GM04504 (cell line): ENCODE results near the gene MTMR4.
"Not testable (repeated sequence)": the region's sequence is repeated elsewhere in the genome, so short reads cannot be mapped to it uniquely, and the experiment has no call there.

Source experiments
- DNase-seq: peaks from one replicate; pipeline ENCODE4 v3.0.0-alpha.2; 2012; ENCODE audit warnings: low read depth

The MTMR4 gene

DNA sequence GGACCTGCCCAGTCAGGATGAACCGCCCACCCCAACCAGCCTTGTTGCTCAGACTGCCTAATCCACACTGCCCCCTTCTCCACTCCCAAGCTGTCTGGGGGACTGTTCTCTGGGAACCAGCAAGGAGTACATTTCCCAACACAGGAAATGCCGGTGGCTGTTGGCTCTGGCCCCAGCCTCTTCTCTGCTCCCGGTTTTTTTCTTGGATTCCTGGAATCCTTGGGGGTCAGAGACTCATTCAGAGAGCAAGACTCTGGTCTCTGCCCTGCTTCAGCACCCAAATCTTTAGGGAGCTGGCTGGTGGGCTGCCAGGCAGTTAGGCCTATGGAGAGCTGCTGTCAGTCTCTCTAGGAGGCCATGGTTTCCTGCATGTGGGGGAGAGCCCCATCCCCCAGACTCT is 10.8 kb upstream of the MTMR4 start:
- DNase-seq: peak; percentile 69

DNA sequence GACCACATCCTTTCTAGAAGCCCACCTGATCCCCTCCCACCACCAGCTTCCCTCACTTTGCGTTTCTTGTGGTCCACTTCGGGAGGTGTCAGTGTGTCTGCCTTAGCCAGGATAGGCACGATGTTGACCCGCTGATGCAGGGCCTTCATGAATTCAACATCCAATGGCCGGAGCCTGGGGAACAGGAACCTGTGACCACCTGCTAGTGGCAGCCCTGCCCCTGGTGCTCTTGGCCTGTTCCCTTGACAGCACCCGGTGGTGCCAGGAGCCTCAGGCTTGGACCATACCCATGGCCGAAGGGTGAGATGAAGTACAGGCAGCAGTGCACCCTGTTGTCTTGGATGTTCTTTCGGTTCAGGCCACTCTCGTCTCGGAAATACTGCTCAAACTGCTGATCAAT is 7.2 kb upstream of the MTMR4 start:
- DNase-seq: no peak

DNA sequence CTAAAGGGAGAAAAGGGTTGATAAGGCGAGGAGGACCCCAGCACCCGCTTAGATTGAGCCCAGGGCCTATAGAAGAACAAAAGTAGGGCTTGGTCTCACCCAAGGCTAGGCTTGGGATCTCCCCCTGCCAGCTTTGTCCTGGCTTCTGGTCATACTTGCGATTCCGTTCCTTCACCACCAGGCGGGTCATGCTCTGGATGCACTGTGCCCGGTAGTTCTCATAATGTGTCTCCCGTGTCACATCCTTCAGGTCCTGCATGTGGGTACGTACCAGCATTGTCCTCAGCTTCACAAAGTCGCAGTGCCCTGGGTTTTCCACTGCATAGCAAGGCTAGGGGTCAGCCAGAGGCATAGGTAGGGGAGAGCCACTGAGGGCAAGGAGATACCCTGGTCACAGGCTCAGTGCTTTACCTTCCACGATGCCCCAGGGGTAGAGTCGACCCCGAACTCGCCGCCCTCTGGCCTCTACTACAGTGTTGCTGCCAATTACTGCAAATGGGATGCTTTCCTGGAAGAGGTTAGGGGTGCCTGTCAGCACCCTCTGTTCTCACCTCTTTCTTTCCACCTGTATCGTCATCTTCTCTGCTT is 6.5 kb upstream of the MTMR4 start:
- DNase-seq: no peak

DNA sequence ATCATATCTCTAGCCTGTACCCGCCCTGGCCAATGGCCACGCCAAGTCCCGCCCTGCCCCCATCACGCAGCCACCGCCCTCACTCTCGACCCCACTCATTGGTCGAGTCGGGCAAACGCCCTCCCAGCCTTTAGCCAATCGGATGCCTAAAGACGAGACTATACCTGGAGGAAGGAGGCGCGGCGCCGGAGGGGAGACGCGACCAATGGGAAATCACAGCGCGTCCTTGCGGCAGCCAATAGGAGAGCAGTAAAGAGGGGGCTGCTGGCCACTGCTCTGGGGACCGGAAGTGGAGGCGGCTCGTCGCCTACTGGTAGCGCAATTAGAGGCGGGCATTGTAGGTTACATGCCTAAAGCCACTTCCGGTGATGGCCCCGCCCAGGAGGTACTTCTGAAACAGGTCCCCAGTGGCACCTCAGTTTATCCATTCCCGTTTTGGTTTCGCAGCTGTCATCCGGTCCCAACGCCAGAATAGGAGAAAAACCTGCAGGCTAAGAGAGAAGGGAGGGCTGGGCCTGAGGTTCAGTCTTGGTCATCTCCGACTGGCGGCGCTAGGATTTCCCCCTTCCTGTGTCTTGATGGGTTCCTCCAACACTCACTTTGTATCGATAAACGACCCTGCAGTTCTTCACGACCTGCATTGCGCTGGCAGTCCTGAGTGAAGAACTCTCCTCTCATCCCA is 3.6 kb upstream of the MTMR4 start:
- DNase-seq: peak; percentile 99

DNA sequence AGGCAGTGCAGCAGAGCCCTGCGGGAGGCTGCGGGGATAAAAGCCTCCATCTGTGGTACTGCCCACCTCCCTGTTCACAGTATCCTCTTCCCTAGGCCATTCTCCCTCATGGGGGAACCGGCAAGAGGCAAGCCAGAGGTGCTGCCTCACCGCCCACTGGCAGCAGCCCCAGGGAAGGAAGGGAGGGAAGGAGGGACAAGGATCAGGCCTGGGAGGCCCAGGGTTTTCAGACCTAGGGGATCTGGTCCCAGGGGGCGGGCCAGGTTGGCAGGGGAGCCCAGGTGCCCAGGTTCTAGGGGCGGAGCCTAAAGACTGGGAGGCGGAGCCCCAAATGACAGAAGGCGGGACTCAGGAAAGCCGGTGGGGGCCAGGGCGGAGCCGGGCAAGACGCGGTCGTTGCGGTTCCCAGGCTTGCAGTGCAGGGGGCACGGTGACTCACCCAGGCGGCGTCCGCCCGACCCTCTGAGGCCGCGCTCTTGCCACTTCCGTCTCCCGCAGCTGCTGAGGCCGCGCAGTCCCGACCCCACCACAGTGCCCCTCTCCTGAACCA is 3.0 kb upstream of the MTMR4 start:
- DNase-seq: no peak

DNA sequence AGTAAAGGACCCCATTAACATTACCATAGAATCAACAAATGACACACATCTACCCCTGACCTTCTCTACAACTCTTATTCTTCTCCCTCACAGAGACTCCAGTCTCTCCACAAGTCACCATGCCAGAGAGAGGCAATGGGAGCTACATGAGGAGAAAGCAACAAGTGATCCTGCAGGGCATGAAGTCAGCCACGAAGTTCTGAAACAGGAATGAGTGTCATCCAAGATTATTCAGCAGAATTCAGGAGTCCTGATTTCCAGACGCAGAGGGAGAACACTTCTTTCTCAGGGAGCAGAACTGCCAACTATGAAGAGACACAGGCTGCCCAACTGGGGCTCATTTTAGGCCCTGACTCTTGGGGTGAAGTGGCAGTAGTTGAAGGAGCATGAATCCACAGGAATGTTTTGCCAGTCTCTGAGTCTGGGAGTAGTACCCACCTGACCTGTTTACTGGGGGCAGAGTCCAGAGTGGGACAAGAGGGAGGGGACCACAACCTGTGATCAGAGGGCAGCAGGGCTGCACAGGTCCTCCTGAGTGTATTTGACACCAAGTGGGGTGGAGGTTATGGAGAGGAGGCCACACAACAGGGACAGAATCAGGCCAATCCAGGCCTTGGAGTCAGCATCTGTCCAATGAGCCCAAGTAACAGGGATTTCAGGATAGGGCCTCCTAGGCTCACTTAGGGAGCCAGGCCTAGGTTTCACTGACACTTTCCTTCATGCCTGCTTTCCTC is 2.4 kb upstream of the MTMR4 start:
- no peak for DNase-seq

DNA sequence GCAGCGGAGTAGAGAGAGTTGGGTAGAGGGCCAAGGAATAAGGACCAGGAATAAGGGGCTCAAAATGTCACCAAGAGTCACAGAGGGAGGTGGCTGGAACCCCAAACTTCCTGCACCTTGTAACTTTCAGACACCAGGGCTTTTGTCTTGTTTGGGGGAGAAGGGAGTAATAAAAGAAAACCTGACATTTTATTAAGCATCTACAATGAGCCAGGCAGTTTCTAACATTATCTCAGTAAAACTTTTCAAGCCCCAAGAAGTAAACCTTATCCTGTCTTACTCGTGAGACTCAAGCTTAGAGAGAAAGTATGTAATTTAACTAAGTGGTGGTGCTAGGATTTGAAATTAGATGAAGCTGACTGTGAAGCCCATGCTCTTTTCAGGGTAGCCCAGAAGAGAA is 848 bp upstream of the MTMR4 start:
- DNase-seq: no peak

DNA sequence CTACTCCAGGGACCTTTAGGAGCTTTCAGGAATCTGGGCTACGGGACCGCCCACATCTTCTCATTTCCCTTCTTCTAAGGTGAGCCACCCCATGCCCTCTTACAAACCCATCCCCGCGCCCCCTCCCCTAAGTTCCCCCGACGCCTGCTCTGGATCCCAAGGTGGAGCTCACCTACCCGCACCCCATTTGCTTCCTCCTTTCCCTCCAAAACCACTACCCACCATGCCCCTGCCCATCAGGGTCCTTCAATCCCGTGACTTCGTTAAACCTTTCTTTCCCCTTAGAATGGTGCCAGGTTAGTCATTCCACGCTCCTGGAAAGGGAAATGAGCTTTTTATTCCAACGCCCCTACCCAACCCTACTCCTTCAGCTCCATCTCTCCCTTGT is 326 bp upstream of the MTMR4 start:
- no peak for DNase-seq

DNA sequence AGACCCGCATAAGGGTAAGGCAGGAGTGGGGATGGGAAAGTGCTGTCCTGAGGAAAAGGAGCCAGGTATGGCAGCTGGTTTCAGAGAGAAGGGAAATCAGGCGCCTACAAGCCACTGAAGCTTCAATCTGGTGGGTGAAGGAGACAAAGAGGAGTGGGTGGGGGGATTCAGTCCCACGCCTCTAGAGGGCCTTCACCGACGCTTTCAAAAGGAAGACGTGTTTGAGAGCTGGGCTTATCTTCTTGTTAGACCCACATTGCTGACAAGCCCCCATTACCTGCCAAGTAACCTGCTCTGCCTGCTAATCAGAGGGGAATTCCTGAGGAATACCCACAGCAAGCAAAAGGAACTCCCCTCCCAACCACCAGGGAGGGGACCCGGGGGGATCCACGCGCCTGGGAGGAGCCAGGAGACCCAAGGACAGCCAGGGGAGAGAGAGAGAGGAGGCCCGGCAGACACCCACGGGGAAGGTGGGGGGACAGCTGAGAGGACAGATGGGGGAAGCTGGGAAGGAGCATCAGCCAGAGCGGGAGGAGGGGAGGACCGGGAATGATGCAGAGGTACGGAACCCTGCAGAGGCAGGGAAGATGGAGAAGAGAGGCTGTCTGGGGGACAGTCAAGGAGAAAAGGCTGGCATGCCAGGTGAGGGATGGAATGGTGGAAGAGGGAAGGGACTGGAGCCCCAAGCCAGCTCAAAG is 1.0 kb downstream of the MTMR4 start:
- DNase-seq: no peak

DNA sequence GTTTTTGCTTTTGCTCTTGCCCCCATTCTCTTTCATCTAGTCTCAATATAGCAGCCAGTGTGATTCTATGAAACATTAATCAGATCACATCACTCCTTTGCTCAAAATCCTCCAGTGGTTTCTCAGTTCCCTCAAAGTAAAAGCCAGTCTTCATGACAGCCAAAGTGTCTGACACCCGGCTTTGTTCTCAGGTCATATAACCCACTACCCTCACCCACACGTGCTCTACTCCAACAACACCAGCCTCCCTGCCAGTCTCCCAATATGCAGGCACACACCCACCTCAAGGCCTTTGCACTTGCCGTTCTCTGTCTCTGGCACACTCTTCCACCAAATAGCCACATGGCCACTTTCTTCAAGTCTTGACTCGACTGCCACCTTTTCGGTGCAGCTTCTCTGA is 4.4 kb downstream of the MTMR4 start:
- DNase-seq: no peak

DNA sequence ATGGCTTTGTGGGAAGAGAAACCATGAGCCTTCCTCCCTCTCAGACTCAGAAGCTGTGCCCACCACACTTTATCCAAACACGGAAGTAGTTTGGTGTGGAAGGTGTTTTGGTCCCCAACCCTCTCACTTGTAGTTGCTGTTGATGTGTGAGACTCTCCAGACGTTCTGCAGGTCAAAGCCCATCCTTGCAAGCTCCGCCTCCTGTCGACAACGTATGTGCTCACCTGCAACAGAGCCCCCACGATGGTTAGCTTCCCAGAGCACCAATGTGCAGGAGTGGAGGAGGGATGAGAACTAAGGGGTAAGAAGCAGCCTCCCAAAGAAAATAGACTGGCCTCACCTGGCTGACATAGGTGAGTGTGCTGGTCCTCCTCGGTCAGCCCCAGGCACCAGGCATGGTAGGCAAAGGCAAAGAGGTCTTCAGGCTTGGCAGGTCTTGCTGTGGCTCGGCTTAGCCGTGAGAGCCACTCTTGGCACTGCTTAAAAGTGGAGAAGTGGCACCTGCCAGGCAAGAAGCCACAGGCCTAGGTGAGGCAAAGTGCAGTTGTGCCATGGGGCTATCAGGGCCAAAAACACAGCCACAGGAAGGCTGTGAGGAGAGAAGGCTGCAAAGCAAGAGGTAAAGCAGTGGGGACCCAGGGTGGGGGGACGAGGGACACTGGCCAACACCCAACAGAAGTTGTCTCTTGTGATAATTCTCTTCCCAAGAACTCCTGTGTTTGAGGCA is 5.9 kb downstream of the MTMR4 start:
- DNase-seq: no peak

DNA sequence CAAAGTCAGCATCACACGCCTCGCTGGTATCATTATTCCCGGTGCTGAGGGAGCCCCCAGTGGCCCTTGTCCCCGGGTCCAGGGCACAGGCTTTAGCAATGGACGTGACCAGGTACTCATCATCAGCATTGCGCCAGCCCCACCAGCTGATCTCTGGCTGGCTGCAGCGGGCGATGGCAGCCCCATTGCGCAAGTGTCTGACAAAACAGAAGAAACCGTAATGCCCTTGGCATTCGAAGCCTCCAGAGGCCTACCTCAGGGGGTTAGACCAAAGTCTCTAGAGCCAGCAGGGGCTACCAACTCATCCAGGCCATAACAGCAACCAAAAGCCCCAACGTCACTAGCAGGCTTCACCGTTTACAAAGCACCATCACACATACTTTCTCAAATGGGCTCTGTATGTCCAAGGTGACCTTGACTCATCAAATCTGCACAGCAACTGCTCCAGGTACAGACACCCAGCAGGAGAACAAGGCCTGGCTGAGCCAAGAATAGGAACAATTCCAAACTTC is 7.3 kb downstream of the MTMR4 start:
- no peak for DNase-seq

DNA sequence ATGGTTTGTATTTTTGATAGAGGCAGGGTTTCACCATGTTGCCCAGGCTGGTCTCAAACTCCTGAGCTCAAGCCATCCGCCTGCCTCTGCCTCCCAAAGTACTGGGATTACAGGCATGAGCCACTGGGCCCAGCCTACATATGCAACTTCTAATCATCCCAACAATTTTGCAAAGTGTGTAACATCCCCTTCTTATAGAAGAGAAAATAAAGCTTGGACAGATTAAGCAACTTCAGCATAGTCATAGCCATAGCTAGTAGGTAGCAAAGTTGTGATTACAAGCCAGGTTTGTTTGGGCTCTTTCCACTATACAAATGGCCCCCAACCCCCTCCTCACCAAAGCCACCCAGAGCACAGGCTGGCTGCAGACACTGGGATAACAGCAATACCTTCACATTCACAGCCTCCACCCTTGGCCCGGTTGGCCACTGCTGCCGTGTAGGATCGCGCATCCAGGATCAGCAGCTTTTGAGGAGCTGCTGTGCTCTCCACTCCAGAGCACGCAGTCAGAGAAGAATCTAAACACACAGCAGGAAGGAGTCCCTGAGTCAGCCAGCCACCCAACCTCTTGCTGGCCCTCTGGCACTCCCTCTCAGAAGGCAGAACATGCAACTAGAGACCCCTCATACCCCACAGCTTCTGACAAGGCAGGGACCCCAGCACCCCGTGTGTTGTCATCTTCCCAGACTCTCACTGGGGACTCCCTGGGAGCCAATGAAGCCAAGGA is 7.9 kb downstream of the MTMR4 start:
- no peak for DNase-seq

DNA sequence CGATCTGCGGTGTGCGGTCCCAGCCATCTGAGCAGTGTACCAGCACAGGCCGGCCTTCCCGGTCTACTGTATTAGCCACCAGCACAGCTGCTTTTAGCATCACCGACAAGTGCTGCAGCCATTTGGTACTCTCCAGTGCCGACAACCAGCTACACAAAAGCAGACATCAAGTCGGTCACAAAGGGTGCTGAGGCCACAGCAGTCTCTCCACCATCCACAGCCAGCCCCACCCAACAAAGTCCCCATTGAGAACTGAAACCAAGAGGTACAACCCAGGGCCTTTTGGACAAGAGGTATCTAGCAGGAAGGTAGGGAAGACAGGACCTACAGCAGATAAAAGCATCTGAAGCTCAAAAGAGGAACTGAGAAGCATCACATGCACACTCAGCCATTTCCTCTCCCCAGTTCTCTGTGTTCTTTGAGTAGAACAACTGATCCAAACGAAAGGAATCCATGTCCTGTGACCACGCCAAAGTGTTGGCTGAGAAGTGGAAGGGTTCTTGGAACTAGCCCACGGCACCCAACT is 9.5 kb downstream of the MTMR4 start:
- no peak for DNase-seq

DNA sequence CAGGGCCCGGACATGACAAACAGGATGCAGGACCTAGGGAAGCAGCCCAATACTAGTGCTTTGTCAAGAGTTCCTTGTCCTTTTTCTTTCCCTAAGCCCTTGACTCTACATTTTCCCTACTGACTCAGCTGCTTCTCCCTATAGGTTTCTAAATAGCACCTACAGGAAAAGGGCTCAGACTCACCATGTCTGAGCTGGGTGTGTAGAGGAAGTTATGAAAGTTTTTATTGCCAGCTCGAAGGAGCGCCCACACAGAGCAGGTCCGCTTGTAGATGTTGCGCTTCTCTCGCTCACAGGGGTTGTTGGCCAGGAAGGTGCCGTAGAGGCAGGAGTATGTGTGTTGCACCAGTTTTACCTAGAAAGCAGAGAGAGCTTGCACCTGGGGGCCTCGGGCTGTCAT is 10.6 kb downstream of the MTMR4 start:
- no peak for DNase-seq

DNA sequence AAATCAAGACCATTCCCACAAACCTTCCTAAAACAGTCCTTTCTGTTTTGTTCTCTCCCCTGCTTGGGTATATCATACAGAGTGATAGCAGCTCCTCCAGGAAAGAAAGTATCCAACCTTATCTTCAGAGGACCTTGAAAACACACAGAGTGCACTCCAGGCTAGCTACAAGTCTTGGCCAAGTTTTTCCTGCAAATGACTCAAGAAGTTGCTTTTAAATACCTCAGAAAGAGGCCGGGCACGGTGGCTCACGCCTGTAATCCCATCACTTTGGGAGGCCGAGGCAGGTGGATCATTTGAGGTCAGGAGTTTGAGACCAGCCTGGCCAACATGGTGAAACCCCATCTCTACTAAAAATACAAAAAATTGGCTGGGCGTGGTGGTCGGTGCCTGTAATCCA is 11.3 kb downstream of the MTMR4 start:
- not testable (repeated sequence) for DNase-seq

DNA sequence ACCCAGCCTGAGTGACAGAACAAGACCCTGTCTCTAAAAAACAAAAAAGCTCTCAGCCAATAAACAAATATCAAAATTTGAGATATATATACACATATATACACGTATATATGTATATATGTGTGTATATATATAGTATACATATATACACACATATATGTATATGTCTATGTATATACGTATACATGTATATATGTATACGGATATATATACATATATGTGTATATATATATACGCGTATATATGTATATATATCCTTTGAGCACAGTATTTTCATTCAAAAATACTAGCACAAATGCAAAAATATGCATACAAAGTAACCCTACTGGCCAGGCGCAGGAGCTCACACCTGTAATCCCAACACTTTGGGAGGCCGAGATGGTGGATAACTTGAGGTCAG is 13.0 kb downstream of the MTMR4 start:
- DNase-seq: no peak

DNA sequence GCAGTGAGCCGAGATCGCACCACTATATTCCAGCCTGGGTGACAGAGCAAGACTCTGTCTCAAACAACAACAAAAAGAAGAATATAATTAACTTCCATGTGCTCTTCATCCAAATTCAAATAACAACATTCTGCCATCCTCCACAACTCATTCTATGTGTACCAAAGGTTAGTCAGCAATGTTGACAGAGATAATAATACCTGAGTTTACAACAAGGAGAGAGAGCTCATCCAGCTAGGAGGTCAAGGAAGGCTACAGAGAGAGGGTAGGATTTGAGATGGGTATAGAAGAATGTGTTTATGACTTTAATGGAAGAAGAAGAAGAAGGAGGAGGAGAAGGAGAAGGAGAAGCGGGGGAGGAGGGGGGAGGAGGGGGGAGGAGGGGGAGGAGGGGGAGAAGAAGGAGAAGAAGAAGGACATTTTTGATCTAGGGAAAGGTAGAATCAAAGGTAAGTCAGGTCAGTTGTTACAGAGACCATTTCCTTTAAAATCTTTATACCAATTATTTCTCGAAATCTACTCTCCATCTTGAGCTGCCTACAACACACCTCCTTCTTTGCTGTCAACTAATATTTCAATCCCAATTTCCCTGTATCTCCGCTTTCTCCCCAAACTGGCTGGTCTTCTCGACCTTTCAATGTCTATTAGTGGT is 16.1 kb downstream of the MTMR4 start:
- DNase-seq: no peak

DNA sequence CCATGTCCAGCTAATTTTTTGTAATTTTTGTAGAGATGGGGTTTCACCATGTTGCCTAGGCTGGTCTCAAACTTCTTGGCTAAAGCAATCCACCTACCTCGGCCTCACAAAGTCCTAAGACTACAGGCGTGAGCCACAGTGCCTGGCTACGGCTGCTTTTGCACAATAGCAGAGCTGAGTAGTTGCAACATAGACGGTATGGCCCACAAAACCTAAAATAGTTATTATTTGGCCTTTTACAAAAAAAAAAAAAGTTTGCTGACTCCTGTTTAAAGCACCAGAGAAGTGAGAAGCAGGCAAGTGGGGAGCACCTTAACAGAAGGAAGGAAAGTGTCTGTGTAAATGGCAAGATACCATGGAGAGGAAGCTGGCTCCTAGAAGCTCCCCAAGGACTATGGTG is 20.9 kb downstream of the MTMR4 start:
- DNase-seq: no peak
